ENCODE results near the gene SH3PXD2A. TPM values are rescaled to one million over a fixed set of nuclear protein-coding genes. Genes with fewer than 3 reads are reported as not detected.

Gene SH3PXD2A
- total RNA-seq, 1 donor from 2014 or later: 17.3 TPM

DNA sequence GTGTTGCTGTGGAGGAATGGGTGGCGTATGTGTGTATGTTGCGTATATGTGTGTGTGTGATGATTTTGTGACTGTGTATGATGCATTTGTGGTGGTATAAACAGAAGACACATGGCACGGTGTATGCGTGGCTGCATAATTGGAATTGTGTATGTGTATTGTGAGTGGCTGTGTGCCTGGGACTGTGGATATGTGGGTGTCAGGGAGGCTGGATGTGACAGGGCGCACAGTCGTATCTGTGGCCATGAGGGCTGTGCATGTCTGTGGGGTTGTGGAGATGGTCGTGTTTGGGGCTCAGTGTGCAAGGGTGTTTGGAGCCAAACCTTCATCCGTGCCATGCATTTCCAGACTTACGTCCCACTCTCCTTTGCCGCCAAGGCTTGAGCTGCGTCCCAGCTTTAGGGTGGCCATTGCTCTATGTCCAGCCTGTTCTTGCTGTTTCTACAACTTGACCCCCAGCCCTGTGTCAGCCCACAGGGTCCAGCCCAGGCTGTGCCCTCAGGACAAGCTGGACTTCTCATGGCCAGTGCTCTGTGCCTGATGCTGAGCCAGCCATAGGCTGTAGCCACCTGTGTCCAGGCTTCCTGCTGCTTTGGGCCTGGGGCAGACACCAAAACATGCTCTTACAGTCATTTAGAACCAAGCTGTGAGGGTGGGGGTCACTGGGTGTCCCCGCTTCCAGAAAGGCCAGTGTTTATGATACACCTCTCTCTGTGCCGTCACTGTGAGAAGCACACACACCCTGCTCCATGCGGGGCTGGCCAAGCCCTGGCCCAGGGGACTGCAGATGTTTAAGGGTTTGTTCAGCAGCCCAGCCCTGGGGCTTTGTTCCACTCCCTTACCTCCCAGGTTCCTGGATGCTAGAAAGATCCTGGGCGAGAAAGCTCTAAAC, 234.2 kb downstream of the SH3PXD2A start:
- FAIRE-seq (no peak), DNase-seq (ENCODE audit: low read depth) (no peak)
- peaks cover 13% of the 10 kb centered on the region for H3K4me1 ChIP-seq (ENCODE audit: insufficient read depth, low read length)
- H3K27me3 Mint-ChIP-seq (ENCODE audit: low read depth, unreplicated experiment): peaks cover 6% of the 10 kb centered on the region
- no peak for TF ChIP-seq EZH2 (IDR thresholded peaks at IDR 0.05; ENCODE audit: insufficient read depth, low read length)
- TF ChIP-seq, protein P1, sequence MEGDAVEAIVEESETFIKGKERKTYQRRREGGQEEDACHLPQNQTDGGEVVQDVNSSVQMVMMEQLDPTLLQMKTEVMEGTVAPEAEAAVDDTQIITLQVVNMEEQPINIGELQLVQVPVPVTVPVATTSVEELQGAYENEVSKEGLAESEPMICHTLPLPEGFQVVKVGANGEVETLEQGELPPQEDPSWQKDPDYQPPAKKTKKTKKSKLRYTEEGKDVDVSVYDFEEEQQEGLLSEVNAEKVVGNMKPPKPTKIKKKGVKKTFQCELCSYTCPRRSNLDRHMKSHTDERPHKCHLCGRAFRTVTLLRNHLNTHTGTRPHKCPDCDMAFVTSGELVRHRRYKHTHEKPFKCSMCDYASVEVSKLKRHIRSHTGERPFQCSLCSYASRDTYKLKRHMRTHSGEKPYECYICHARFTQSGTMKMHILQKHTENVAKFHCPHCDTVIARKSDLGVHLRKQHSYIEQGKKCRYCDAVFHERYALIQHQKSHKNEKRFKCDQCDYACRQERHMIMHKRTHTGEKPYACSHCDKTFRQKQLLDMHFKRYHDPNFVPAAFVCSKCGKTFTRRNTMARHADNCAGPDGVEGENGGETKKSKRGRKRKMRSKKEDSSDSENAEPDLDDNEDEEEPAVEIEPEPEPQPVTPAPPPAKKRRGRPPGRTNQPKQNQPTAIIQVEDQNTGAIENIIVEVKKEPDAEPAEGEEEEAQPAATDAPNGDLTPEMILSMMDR (IDR thresholded peaks at IDR 0.05; ENCODE audit: insufficient read depth, low read depth, low read length): no peak
- no peaks in the 10 kb centered on the region for H3K79me2 ChIP-seq (ENCODE audit: insufficient read depth, low read length)
- H3K27me3 ChIP-seq (ENCODE audit: insufficient read depth, low read length): no peaks in the 10 kb centered on the region
- no peaks in the 10 kb centered on the region for H4K20me1 ChIP-seq (ENCODE audit: insufficient read depth, low read length)
- no peak overlapping the region for H3K4me2 ChIP-seq (ENCODE audit: low read length)
- peaks cover 24% of the 10 kb centered on the region for H3K36me3 Mint-ChIP-seq (ENCODE audit: low read depth, unreplicated experiment)
- no peak overlapping the region for H3K27ac Mint-ChIP-seq (ENCODE audit: unreplicated experiment)
- H2AFZ ChIP-seq (ENCODE audit: low read depth, low read length): no peak overlapping the region
- no peak overlapping the region for H3K4me3 Mint-ChIP-seq (ENCODE audit: unreplicated experiment)
- no peak overlapping the region for H3K27ac ChIP-seq (ENCODE audit: low read depth, low read length)
- H3K9me3 ChIP-seq (ENCODE audit: insufficient read depth, low read depth, low read length): no peaks in the 10 kb centered on the region
- no peak overlapping the region for H3K4me3 ChIP-seq (ENCODE audit: insufficient read depth, low read depth, low read length)
- H3K36me3 ChIP-seq (ENCODE audit: insufficient read depth, low read length): peaks cover 8% of the 10 kb centered on the region
- peaks cover 3% of the 10 kb centered on the region for H3K4me1 Mint-ChIP-seq (ENCODE audit: low read depth, unreplicated experiment)
- H3K9ac ChIP-seq (ENCODE audit: low read length): no peak overlapping the region
- H3K9me3 Mint-ChIP-seq (ENCODE audit: unreplicated experiment): no peaks in the 10 kb centered on the region

DNA sequence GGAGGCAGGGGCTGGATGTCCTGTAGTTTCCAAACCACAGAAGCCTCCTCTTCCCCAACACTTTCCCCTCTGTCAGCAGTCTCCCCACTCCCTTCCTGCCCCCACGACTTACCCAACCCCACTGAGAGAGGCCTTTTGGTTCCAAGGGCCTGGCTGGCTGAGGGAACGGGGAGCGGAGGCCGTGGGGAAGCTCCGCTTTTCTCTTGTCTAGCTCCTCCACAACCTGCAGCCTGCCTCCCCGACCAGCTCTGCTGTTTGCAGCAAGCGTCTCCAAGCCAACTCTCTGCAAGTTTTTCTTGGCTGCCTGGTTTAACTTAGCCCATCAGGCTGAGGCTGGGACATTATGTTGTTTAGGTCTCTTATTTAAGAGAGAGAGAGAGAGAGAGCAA, 235.0 kb downstream of the SH3PXD2A start:
- Mint-ChIP-seq H3K4me3 (ENCODE audit: unreplicated experiment) (no peak overlapping the region), H3K4me1 (ENCODE audit: low read depth, unreplicated experiment) (peaks cover 3% of the 10 kb centered on the region), H3K27me3 (ENCODE audit: low read depth, unreplicated experiment) (peaks cover 6% of the 10 kb centered on the region), H3K36me3 (ENCODE audit: low read depth, unreplicated experiment) (peaks cover 20% of the 10 kb centered on the region), H3K27ac (ENCODE audit: unreplicated experiment) (no peak overlapping the region), H3K9me3 (ENCODE audit: unreplicated experiment) (no peaks in the 10 kb centered on the region)
- Histone ChIP-seq H3K79me2 (ENCODE audit: insufficient read depth, low read length) (no peaks in the 10 kb centered on the region), H3K9me3 (ENCODE audit: insufficient read depth, low read depth, low read length) (no peaks in the 10 kb centered on the region), H3K4me2 (ENCODE audit: low read length) (no peak overlapping the region), H4K20me1 (ENCODE audit: insufficient read depth, low read length) (no peaks in the 10 kb centered on the region), H3K27ac (ENCODE audit: low read depth, low read length) (no peak overlapping the region), H2AFZ (ENCODE audit: low read depth, low read length) (no peak overlapping the region), H3K36me3 (ENCODE audit: insufficient read depth, low read length) (peaks cover 6% of the 10 kb centered on the region), H3K4me3 (ENCODE audit: insufficient read depth, low read depth, low read length) (no peak overlapping the region), H3K4me1 (ENCODE audit: insufficient read depth, low read length) (peaks cover 13% of the 10 kb centered on the region), H3K9ac (ENCODE audit: low read length) (no peak overlapping the region), H3K27me3 (ENCODE audit: insufficient read depth, low read length) (no peaks in the 10 kb centered on the region)
- FAIRE-seq (no peak), DNase-seq (ENCODE audit: low read depth) (no peak)
- TF ChIP-seq, protein P1 (IDR thresholded peaks at IDR 0.05; ENCODE audit: insufficient read depth, low read depth, low read length): no peak
- TF ChIP-seq EZH2 (IDR thresholded peaks at IDR 0.05; ENCODE audit: insufficient read depth, low read length): no peak
